Measurements from ENCODE around the gene RAB8A.

DNA sequence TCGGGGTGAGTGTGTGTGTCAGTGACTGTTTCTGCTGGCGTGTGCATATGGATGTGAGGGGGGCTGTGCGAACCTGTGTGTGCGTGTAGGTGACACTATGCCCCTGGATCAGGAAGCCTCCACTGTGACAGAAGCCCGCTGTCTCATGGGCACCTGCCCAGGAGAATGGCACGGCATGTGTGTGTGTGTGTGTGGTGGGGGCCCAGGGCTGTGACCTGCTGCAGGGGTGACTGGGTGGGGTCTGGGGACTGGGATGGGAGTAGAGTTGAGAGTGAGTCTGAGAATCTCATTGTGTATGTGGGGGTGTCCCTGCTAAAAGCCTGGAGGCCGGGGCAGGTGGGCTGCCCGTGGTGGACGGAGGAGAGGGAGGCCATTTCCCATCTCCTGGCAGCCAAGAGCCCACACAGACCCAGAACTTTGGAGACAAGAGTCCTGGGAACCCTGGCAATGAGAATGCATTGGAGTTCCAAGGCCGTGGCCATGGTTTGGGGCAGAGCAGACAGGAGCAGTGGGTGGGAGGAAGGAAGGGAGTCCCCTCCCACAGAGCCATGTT, 41.8 kb upstream of the RAB8A start:
- TF ChIP-seq, protein P1, sequence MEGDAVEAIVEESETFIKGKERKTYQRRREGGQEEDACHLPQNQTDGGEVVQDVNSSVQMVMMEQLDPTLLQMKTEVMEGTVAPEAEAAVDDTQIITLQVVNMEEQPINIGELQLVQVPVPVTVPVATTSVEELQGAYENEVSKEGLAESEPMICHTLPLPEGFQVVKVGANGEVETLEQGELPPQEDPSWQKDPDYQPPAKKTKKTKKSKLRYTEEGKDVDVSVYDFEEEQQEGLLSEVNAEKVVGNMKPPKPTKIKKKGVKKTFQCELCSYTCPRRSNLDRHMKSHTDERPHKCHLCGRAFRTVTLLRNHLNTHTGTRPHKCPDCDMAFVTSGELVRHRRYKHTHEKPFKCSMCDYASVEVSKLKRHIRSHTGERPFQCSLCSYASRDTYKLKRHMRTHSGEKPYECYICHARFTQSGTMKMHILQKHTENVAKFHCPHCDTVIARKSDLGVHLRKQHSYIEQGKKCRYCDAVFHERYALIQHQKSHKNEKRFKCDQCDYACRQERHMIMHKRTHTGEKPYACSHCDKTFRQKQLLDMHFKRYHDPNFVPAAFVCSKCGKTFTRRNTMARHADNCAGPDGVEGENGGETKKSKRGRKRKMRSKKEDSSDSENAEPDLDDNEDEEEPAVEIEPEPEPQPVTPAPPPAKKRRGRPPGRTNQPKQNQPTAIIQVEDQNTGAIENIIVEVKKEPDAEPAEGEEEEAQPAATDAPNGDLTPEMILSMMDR (IDR thresholded peaks at IDR 0.05; ENCODE audit: low read length), result no peak
- no peak for TF ChIP-seq EZH2 (IDR thresholded peaks at IDR 0.05; ENCODE audit: borderline replicate concordance, low read length)
